A673 (cell line): Measurements from ENCODE around the gene NAALADL2.

Experiments
- CTCF ChIP-seq: fragments of 300-800, 200-600 bp; sonication (generic); conservative IDR thresholded peaks from 2 replicates; pipeline ENCODE4 v1.5.1; 2017; ENCODE audit warnings: low read depth, mild to moderate bottlenecking, antibody characterized with exemption, low read length, moderate library complexity, mixed read lengths
- EZH2 ChIP-seq: fragments of 200-600 bp; sonication (generic); IDR thresholded peaks from 2 replicates; pipeline ENCODE4 v1.6.1; 2017; ENCODE audit warnings: borderline replicate concordance, low read depth, mild to moderate bottlenecking, mixed read lengths, antibody characterized with exemption, low read length; ENCODE audit not compliant: poor library complexity, severe bottlenecking

GRCh38 chr3:175129571-175129970 is 270.4 kb downstream of the NAALADL2 start:
- TF ChIP-seq CTCF, result no peak
- no peak for TF ChIP-seq EZH2
